ENCODE measurements around the gene PTGER1. TPM values are rescaled to one million over a fixed set of nuclear protein-coding genes. Genes with fewer than 3 reads are reported as not detected.
A peak's percentile ranks its signal among the peaks of the same experiment; 100 is the strongest.

The PTGER1 gene
- total and polyA plus RNA-seq, 2 of the 8 experiments (the other 6 are each of a cell fraction or from before 2014, with no cell fraction given), result 0.20 to 0.41 TPM

DNA sequence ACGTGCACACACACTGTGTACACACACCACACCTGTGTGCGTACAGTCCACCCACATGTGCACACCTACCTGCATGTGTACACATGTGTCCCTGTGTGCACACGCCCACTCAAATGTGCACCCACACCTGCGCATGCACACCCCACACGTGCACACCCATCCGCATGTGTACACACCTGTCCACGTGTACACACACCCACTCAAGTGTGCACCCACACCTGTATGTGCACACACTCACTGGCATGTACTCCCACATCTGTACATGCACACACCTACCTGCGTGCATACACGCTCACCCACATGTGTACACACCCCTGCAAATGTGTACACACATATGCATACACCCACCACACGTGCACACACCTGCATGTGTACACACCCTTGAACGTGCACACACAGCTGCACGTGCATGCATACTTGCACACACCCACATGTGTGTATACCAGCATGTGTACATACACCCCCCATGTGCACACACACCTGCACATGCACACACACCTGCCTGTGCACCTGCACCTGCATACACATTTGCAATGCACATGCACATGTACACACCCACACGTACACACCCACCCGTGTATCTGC lies 31.4 kb downstream of the PTGER1 start:
- Histone ChIP-seq H2BK5ac (ENCODE audit: low read depth, low read length) (no peak overlapping the region), H3K79me2 (ENCODE audit: control insufficient read depth in 1 of 2, insufficient read depth in 2 of 2, low read length in 2 of 2) (peaks cover 0 to 9% of the 10 kb centered on the region in 2 experiments; a peak in 2 of 4 replicates), H4K8ac (ENCODE audit: extremely low read depth, insufficient read depth, low read length) (no peak overlapping the region), H4K5ac (ENCODE audit: insufficient read length, low read depth, low read length) (no peak overlapping the region), H3K14ac (ENCODE audit: insufficient read length) (no peak overlapping the region), H3K27me3 (replicated peaks in 1 of 4; ENCODE audit: control insufficient read depth in 3 of 4, extremely low read depth in 1 of 4, insufficient read depth in 3 of 4, low read length in 3 of 4) (no peaks in the 10 kb centered on the region), H3K23ac (ENCODE audit: insufficient read length) (no peak overlapping the region), H3K9me3 (ENCODE audit: insufficient read depth in 2 of 2, low read depth in 1 of 2, low read length in 1 of 2) (no peaks in the 10 kb centered on the region), H3K23me2 (ENCODE audit: low read depth, low read length) (no peaks in the 10 kb centered on the region), H2BK120ac (replicated peaks; ENCODE audit: low read depth, low read length) (no peak overlapping the region), H2AFZ (ENCODE audit: low read length) (no peak overlapping the region), H2AK5ac (ENCODE audit: low read depth, low read length) (no peak overlapping the region), H3K18ac (ENCODE audit: extremely low read depth, low read length) (no peak overlapping the region), H4K20me1 (replicated peaks in 1 of 2; ENCODE audit: control insufficient read depth in 1 of 2, insufficient read depth in 2 of 2, low read length in 2 of 2) (peaks cover 10 to 29% of the 10 kb centered on the region in 2 experiments), H3K79me1 (ENCODE audit: low read depth, low read length) (peaks cover 12% of the 10 kb centered on the region), H4K91ac (replicated peaks; ENCODE audit: insufficient read length, low read length) (no peak overlapping the region), H3K4me1 (replicated peaks in 1 of 4; ENCODE audit: control insufficient read depth in 3 of 4, insufficient read depth in 4 of 4, low read length in 3 of 4) (no peaks in the 10 kb centered on the region), H2BK12ac (ENCODE audit: low read depth, low read length) (no peak overlapping the region; the same call in 1 of the 2 replicates), H2BK20ac (ENCODE audit: low read length) (no peak overlapping the region), H3K4me3 (ENCODE audit: extremely low read depth in 1 of 4, insufficient read depth in 2 of 4, low read depth in 3 of 4, low read length in 4 of 4) (no peak overlapping the region), H2BK15ac (ENCODE audit: low read length) (no peak overlapping the region), H3K56ac (replicated peaks; ENCODE audit: insufficient read length, low read depth, low read length) (no peak overlapping the region), H3K4ac (replicated peaks; ENCODE audit: insufficient read length, low read depth, low read length) (no peak overlapping the region), H3K36me3 (ENCODE audit: control insufficient read depth in 2 of 4, insufficient read depth in 4 of 4, low read length in 3 of 4) (peaks cover 22 to 54% (median 44%) of the 10 kb centered on the region in 4 experiments), H3K4me2 (ENCODE audit: insufficient read depth in 1 of 2, low read depth in 2 of 2, low read length in 2 of 2) (no peak overlapping the region), H3K27ac (ENCODE audit: low read depth, low read length) (no peak overlapping the region), H3K9ac (replicated peaks in 1 of 4; ENCODE audit: extremely low read depth in 1 of 4, low read depth in 3 of 4, low read length in 3 of 4) (peak overlapping the region in 1 of 4 experiments; percentile 5; a peak in 1 of 7 replicates)
- TF ChIP-seq CREB1 (IDR thresholded peaks at IDR 0.05) (no peak), TAF7 (optimal IDR thresholded peaks at IDR 0.05; ENCODE audit: borderline replicate concordance, low read depth, low read length) (no peak), RFX5 (IDR thresholded peaks at IDR 0.05; ENCODE audit: borderline replicate concordance, low read depth, low read length) (no peak), SIN3A (conservative IDR thresholded peaks at IDR 0.05 in 1 of 2, IDR thresholded peaks at IDR 0.05 in 1 of 2; ENCODE audit: low read depth in 1 of 2, low read length in 2 of 2) (no peak), KDM1A (IDR thresholded peaks at IDR 0.05; ENCODE audit: borderline replicate concordance, low read length) (peak; percentile 90; the same call in 1 of the 2 replicates), BACH1 (IDR thresholded peaks at IDR 0.05; ENCODE audit: low read length) (no peak), NRF1 (IDR thresholded peaks at IDR 0.05; ENCODE audit: low read depth, low read length) (no peak)
- 96% methylated on average over 14 of the region's 14 CpGs; no CpG with 5 or more reads in 1 of the 2 experiments for WGBS, 2 experiments (ENCODE audit: extremely low coverage in 1 of 2, insufficient coverage in 1 of 2, insufficient read length in 1 of 2, insufficient replicate concordance in 2 of 2, low coverage in 1 of 2, low lambda C conversion rate in 2 of 2, missing lambda C conversion rate in 1 of 2)
- DNase-seq (ENCODE audit: low read depth in 1 of 2, low spot score in 2 of 2), result no peak
- FAIRE-seq, result no peak
- ChIA-PET CTCF (ENCODE audit: partially characterized antibody) (no interaction called here), POLR2A (ENCODE audit: partially characterized antibody) (no interaction called here)
